NCI-H524 treated with DMSO at 0.1 percent for 48 hours (cell line): ENCODE data around the gene HSPBAP1.

Source experiments
- DNase-seq: peaks from one replicate; lab custom pipeline; 2025; lab: John Stamatoyannopoulos, UW

HSPBAP1 gene

GRCh38 chr3:122793568-122794416 lies at the start of gene HSPBAP1:
Gene HSPBAP1, minus strand, starts transcription at chr3:122793831. Its CDS starts 151 bp downstream, at chr3:122793680.
- DNase-seq: no peak

GRCh38 chr3:122835590-122835989 lies 42.0 kb upstream of the HSPBAP1 start:
- DNase-seq: no peak

GRCh38 chr3:122828281-122828680 lies 34.6 kb upstream of the HSPBAP1 start:
- DNase-seq: no peak

GRCh38 chr3:122826278-122826677 lies 32.6 kb upstream of the HSPBAP1 start:
- no peak for DNase-seq

GRCh38 chr3:122825460-122825859 lies 31.8 kb upstream of the HSPBAP1 start:
- no peak for DNase-seq

- DNase-seq: no peak
These were observed 31.1 kb upstream of the HSPBAP1 start for GRCh38 chr3:122824465-122825381.

- DNase-seq: no peak
These were observed 23.0 kb upstream of the HSPBAP1 start for GRCh38 chr3:122816587-122816986.

- no peak for DNase-seq
These were observed 17.1 kb upstream of the HSPBAP1 start for GRCh38 chr3:122810734-122811133.

GRCh38 chr3:122803977-122804376 lies 10.3 kb upstream of the HSPBAP1 start:
- DNase-seq: no peak

GRCh38 chr3:122802323-122802722 lies 8.7 kb upstream of the HSPBAP1 start:
- DNase-seq: no peak

GRCh38 chr3:122800706-122801237 lies 7.1 kb upstream of the HSPBAP1 start:
- no peak for DNase-seq

GRCh38 chr3:122800031-122800430 lies 6.4 kb upstream of the HSPBAP1 start:
- no peak for DNase-seq

GRCh38 chr3:122799322-122799721 lies 5.7 kb upstream of the HSPBAP1 start:
- DNase-seq: no peak

GRCh38 chr3:122797291-122797690 lies 3.7 kb upstream of the HSPBAP1 start:
- no peak for DNase-seq

GRCh38 chr3:122795674-122796195 lies 2.1 kb upstream of the HSPBAP1 start:
- no peak for DNase-seq

GRCh38 chr3:122794779-122795673 lies 1.4 kb upstream of the HSPBAP1 start, which contains the start of gene SLC49A4:
Gene SLC49A4, plus strand, starts transcription at chr3:122795069. Its CDS starts 124 bp downstream, at chr3:122795193.
- no peak for DNase-seq

GRCh38 chr3:122794483-122794778 lies 800 bp upstream of the HSPBAP1 start:
- DNase-seq: no peak

GRCh38 chr3:122789585-122790273 lies 3.9 kb downstream of the HSPBAP1 start:
- DNase-seq: no peak

- no peak for DNase-seq
These were observed 5.8 kb downstream of the HSPBAP1 start for GRCh38 chr3:122787872-122788271.

GRCh38 chr3:122786066-122786465 lies 7.6 kb downstream of the HSPBAP1 start:
- no peak for DNase-seq

- DNase-seq: no peak
These were observed 8.4 kb downstream of the HSPBAP1 start for GRCh38 chr3:122785231-122785630.
